Smooth muscle cell of the brain vasculature (primary cell): ENCODE measurements around the gene PATL2.
A peak's percentile ranks its signal among the peaks of the same experiment; 100 is the strongest.
"Not testable (repeated sequence)": the region's sequence is repeated elsewhere in the genome, so short reads cannot be mapped to it uniquely, and the experiment has no call there.

Experiments used
- DNase-seq: peaks from one replicate; pipeline ENCODE4 v3.0.0-alpha.2; 2012; ENCODE audit warnings: low read depth, low spot score

The PATL2 gene

DNA sequence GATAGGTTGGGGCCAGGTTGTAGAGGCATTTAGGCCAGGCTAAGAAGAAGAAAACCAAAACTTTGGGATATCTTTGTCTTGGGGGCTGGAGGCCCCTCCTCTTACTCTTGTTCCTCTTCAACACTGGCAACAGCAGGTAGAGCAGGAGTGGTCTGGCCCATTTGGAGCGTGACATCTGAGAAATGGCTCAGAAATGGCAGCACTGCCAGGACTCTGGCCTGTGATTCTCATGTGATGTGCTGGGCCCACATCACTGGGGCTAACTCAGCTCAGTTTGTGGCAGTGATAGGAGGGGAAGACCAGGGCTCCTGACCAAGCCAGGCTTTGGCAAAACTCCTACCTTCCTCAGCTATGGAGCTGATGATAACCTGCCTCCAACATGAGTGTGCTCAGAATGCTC, 18.5 kb downstream of the PATL2 start:
- no peak for DNase-seq

DNA sequence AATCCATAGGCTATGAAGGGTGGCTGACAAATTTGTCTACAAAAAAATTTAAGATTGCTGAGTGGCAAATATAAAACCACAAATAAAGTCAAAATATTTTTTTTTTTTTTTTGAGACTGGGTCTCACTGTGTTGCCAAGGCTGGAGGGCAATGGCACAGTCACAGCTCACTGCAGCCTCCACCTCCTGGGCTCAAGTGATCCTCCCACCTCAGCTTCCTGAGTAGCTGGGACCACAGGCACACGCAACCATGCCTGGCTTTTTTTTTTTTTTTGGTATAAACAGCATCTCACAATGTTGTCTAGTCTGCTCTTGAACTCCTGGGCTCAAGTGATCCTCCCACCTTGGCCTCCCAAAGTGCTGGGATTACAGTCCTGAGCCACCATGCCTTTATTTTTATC, 20.9 kb downstream of the PATL2 start:
- not testable (repeated sequence) for DNase-seq

- not testable (repeated sequence) for DNase-seq
Measured at GRCh38 chr15:44689318-44689717, 21.8 kb downstream of the PATL2 start.

GRCh38 chr15:44682809-44683682, 28.1 kb downstream of the PATL2 start:
- DNase-seq = not testable (repeated sequence)

GRCh38 chr15:44682211-44682610, 28.9 kb downstream of the PATL2 start:
- DNase-seq = no peak

DNA sequence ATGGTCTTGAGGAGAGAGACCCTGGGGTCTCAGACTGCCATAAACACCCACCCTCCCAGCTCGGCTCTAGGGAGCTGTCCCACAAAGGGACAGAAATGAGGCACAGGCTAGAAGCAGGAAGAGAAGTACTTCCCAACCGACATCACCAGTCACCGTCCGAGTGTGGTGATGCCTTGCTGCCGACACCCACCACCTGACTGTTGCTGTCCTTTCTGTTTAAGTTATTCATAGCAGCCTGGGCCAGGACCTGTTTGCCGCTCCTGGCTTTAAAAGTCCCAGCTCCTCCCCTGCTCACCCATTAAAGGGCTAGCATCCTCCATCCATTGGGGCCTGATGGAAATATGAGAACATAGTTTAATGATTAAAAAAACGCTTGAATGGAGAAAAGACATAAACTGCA, 34.4 kb downstream of the PATL2 start:
- no peak for DNase-seq

- no peak for DNase-seq
Measured at GRCh38 chr15:44675911-44676310, 35.2 kb downstream of the PATL2 start.

- no peak for DNase-seq
Measured at GRCh38 chr15:44673639-44674038, 37.5 kb downstream of the PATL2 start.

GRCh38 chr15:44670087-44670950, 40.8 kb downstream of the PATL2 start:
- DNase-seq = no peak

- DNase-seq = no peak
Measured at GRCh38 chr15:44668921-44669320, 42.2 kb downstream of the PATL2 start.

DNA sequence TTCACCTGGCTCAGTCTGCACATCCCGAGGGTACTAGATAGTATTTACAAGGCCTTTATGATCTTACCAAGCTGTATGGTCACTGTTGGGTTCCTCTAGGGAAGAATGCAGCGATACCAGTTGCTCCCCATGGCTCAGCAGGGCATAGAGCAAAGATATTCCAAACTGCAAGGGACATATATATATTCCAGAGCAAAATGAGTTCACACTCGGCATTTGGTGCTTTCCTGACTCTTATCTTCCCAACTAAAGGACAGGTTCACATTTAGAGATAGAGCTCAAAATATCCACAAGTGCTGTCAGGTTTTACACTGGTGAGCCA, 44.1 kb downstream of the PATL2 start:
- DNase-seq = no peak

DNA sequence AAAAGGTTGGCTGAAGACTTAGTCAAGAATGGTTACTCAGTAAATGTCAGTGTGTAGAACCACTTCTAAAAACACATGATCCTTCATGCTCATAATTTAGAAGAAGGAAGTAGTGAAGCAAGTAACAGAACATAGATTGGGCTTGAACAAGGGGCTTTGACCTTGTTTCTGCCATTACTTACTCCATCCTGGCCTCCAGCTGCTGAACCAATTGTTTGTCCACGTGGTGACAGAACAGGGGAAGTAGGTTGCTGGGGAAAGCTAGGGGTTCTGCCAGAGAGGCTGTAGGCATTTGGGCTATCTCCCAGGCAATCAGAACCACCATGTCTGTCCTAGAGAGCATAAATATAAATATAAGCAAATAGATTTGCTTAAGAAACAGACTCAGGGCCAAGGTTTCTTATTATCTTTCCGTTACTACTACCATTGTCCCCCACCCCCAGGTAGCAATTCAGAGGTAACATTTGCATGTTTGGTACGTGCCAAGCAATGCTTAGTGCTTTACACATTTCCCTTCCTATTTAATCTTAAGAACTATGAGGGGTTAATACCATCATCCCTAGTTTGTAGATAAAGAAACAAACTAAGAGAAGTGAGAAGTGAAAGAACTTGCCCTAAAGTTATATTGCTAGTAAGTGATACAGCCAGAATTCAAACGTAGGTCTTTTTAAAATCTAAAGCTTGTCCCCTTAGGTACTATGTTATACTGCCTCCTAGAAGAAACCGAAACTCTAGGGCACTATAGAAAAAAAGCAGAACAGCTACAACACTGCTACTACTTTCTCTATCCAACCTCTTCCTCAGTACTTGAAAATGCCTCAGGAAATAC, 44.7 kb downstream of the PATL2 start:
- no peak for DNase-seq

- DNase-seq = peak; percentile 93
Measured at GRCh38 chr15:44663410-44664308, 47.5 kb downstream of the PATL2 start, which contains the start of gene SPG11. Gene SPG11 (minus strand): TSS chr15:44663662. CDS start chr15:44663647, 15 bp downstream.

- peak; percentile 4 for DNase-seq
Measured at GRCh38 chr15:44662478-44663409, 48.4 kb downstream of the PATL2 start.

- DNase-seq = no peak
Measured at GRCh38 chr15:44661576-44661975, 49.5 kb downstream of the PATL2 start.

DNA sequence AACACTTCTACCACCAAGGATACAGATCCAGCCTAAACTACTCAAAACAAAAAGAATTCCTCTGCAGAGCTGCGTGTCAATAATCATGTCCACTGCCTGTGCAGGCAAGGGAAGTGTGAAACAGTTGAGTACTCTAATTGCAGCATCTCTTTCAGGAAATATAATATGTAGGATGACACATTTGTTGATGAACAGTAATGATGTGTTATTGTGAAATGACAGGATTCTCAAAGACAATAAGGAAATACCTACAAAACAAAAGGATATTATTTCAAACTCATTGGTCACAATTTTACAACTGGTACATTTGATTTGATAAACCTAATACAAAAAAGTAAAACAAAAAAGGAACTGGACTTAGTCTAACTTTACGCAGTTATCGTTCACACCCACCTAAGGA, 52.1 kb downstream of the PATL2 start:
- DNase-seq = no peak

GRCh38 chr15:44657378-44657777, 53.7 kb downstream of the PATL2 start:
- no peak for DNase-seq

- DNase-seq = no peak
Measured at GRCh38 chr15:44656913-44657312, 54.2 kb downstream of the PATL2 start.

DNA sequence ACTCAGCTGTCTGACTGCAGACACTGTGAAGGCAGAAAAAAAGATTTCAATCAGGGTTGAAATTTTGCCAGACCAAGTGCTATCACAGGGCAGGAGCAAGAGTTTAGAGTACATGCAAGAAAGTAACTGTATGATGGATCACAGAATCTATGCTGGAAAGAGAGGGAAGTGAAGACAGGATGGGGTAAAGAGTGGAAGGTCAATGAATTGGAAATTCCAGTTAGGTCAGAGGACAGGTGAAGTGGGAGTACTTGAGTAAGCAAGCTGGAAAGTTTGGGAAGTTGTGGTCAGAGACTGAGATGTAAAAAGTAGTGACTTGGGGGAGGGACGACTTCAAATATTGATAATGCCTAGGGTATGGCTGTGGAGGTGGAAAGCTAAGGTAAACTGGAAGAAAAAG, 54.8 kb downstream of the PATL2 start:
- DNase-seq = no peak

- no peak for DNase-seq
Measured at GRCh38 chr15:44654858-44655257, 56.3 kb downstream of the PATL2 start.
